H9 (cell line): ENCODE results near the gene TAF10. TPM values are rescaled to one million over a fixed set of nuclear protein-coding genes. Genes with fewer than 3 reads are reported as not detected.

Experiments used
- DNase-seq: peaks from one replicate; pipeline ENCODE4 v3.0.0-alpha.2; 2017
- H2AFZ ChIP-seq: one replicate; pipeline ENCODE4 v1.6.1; 2013; ENCODE audit warnings: mild to moderate bottlenecking, low read length, control low read depth, moderate library complexity
- H2AK5ac ChIP-seq: 2 replicates; pipeline ENCODE4 v1.6.1; 2013; ENCODE audit warnings: low read length, control low read depth, mixed read lengths; ENCODE audit not compliant: insufficient read length
- H2BK120ac ChIP-seq: one replicate; pipeline ENCODE4 v1.6.1; 2013; ENCODE audit warnings: low read depth, mild to moderate bottlenecking, low read length, control low read depth, inconsistent platforms; ENCODE audit not compliant: poor library complexity, severe bottlenecking
- H2BK12ac ChIP-seq: 2 replicates; pipeline ENCODE4 v1.6.1; 2013; ENCODE audit warnings: low read length, control low read depth, mixed read lengths, low read depth; ENCODE audit not compliant: insufficient read length
- H2BK15ac ChIP-seq: 2 replicates; pipeline ENCODE4 v1.6.1; 2013; ENCODE audit warnings: low read depth, low read length, control low read depth
- H2BK20ac ChIP-seq: one replicate; pipeline ENCODE4 v1.6.1; 2013; ENCODE audit warnings: low read depth, mild to moderate bottlenecking, low read length, control low read depth, inconsistent platforms; ENCODE audit not compliant: poor library complexity, severe bottlenecking
- H2BK5ac ChIP-seq: 2 replicates; pipeline ENCODE4 v1.6.1; 2013; ENCODE audit warnings: low read length, control low read depth, mixed read lengths; ENCODE audit not compliant: insufficient read length
- H3K14ac ChIP-seq: 2 replicates; pipeline ENCODE4 v1.6.1; 2013; ENCODE audit warnings: low read length, control low read depth; ENCODE audit not compliant: insufficient read depth
- H3K18ac ChIP-seq: 2 replicates; pipeline ENCODE4 v1.6.1; 2013; ENCODE audit warnings: low read depth, mild to moderate bottlenecking, mixed read lengths, low read length, control low read depth; ENCODE audit not compliant: insufficient read length
- H3K23ac ChIP-seq: 2 replicates; pipeline ENCODE4 v1.6.1; 2013; ENCODE audit warnings: low read length, control low read depth, mixed read lengths, low read depth; ENCODE audit not compliant: insufficient read length
- H3K23me2 ChIP-seq: 2 replicates; pipeline ENCODE4 v1.6.1; 2013; ENCODE audit warnings: low read depth, mild to moderate bottlenecking, mixed read lengths, low read length, control low read depth; ENCODE audit not compliant: insufficient read length, poor library complexity, severe bottlenecking
- H3K27ac ChIP-seq: 2 replicates; pipeline ENCODE4 v1.5.1; 2013; ENCODE audit warnings: low read length, control low read depth, mixed read lengths, low read depth; ENCODE audit not compliant: insufficient read length
- H3K27me3 ChIP-seq: 2 replicates; pipeline ENCODE4 v1.6.1; 2013; ENCODE audit warnings: low read length, control low read depth, inconsistent platforms; ENCODE audit not compliant: insufficient read depth
- H3K4ac ChIP-seq: 2 replicates; pipeline ENCODE4 v1.6.1; 2013; ENCODE audit warnings: low read depth, mild to moderate bottlenecking, control low read depth, inconsistent platforms, low read length, moderate library complexity
- H3K4me1 ChIP-seq: 2 replicates; pipeline ENCODE4 v1.6.1; 2013; ENCODE audit warnings: low read length, control low read depth, inconsistent platforms; ENCODE audit not compliant: insufficient read depth
- H3K4me2 ChIP-seq: 2 replicates; pipeline ENCODE4 v1.6.1; 2013; ENCODE audit warnings: low read length, control low read depth, mixed read lengths; ENCODE audit not compliant: insufficient read length, insufficient read depth
- H3K56ac ChIP-seq: 2 replicates; pipeline ENCODE4 v1.6.1; 2013; ENCODE audit warnings: low read depth, mild to moderate bottlenecking, mixed read lengths, low read length, control low read depth; ENCODE audit not compliant: insufficient read length
- H3K79me1 ChIP-seq: 2 replicates; pipeline ENCODE4 v1.6.1; 2013; ENCODE audit warnings: low read depth, mild to moderate bottlenecking, moderate library complexity, low read length, control low read depth, inconsistent platforms; ENCODE audit not compliant: insufficient read depth, poor library complexity, severe bottlenecking
- H3K79me2 ChIP-seq: 2 replicates; pipeline ENCODE4 v1.6.1; 2013; ENCODE audit warnings: low read length, control low read depth, inconsistent platforms; ENCODE audit not compliant: insufficient read depth
- H3K9ac ChIP-seq: 2 replicates; pipeline ENCODE4 v1.6.1; 2013; ENCODE audit warnings: low read length, control low read depth, mixed read lengths; ENCODE audit not compliant: insufficient read length; ENCODE audit errors: extremely low read depth
- H3K9me3 ChIP-seq: one replicate; pipeline ENCODE4 v1.6.1; 2013; ENCODE audit warnings: low read depth, low read length, inconsistent platforms; ENCODE audit not compliant: control insufficient read depth
- H3T11ph ChIP-seq: one replicate; pipeline ENCODE4 v1.6.1; 2013; ENCODE audit warnings: mild to moderate bottlenecking, low read length, control low read depth, inconsistent platforms
- H4K20me1 ChIP-seq: one replicate; pipeline ENCODE4 v1.6.1; 2013; ENCODE audit not compliant: control insufficient read depth, insufficient read length, insufficient read depth
- H4K5ac ChIP-seq: 2 replicates; pipeline ENCODE4 v1.6.1; 2013; ENCODE audit warnings: low read depth, mild to moderate bottlenecking, mixed read lengths, low read length, control low read depth; ENCODE audit not compliant: insufficient read length
- H4K8ac ChIP-seq: replicated peaks from 2 replicates; pipeline ENCODE4 v1.6.1; 2013; ENCODE audit warnings: low read length, control low read depth, mixed read lengths, low read depth; ENCODE audit not compliant: insufficient read length
- H4K91ac ChIP-seq: 2 replicates; pipeline ENCODE4 v1.6.1; 2013; ENCODE audit warnings: low read depth, mild to moderate bottlenecking, moderate library complexity, mixed read lengths, low read length, control low read depth; ENCODE audit not compliant: insufficient read length
- H3K27ac Mint-ChIP-seq, 3 experiments: 2 replicates in 2 of 3; 3 replicates in 1 of 3; pipeline ENCODE4 v1.8.0; 2020 to 2021; ENCODE audit warnings: mixed read lengths in 3 of 3, mild to moderate bottlenecking in 1 of 3, moderate library complexity in 1 of 3
- H3K27me3 Mint-ChIP-seq: 2 replicates; pipeline ENCODE4 v1.8.0; 2021; ENCODE audit warnings: low read depth, mild to moderate bottlenecking, moderate library complexity, mixed read lengths
- H3K36me3 Mint-ChIP-seq, 3 experiments: 2 replicates in 2 of 3; 3 replicates in 1 of 3; pipeline ENCODE4 v1.8.0; 2020 to 2021; ENCODE audit warnings: low read depth in 3 of 3, mixed read lengths in 3 of 3; ENCODE audit not compliant: insufficient read depth in 1 of 3
- H3K4me1 Mint-ChIP-seq, 2 experiments: 2 replicates each; pipeline ENCODE4 v1.8.0; 2020; ENCODE audit warnings: mixed read lengths in 2 of 2
- H3K4me3 Mint-ChIP-seq, 2 experiments: 2 replicates in 1 of 2; 3 replicates in 1 of 2; pipeline ENCODE4 v1.8.0; 2020 to 2021; ENCODE audit warnings: mild to moderate bottlenecking in 2 of 2, mixed read lengths in 2 of 2, moderate library complexity in 1 of 2
- H3K9me3 Mint-ChIP-seq, 2 experiments: 2 replicates in 1 of 2; 3 replicates in 1 of 2; pipeline ENCODE4 v1.8.0; 2020; ENCODE audit warnings: mild to moderate bottlenecking in 2 of 2, mixed read lengths in 2 of 2, moderate library complexity in 1 of 2
- CTCF ChIP-seq: fragments of 200-600 bp; sonication (generic); conservative IDR thresholded peaks from 3 replicates; pipeline ENCODE4 v1.8.0; 2021; ENCODE audit warnings: antibody characterized with exemption, mild to moderate bottlenecking
- WGBS: extraction: QIAGEN DNeasy Blood & Tissue Kit; methylation state at CpG from one replicate; pipeline ENCODE4 v1.1.7; 2013; ENCODE audit warnings: missing lambda C conversion rate, low lambda C conversion rate, mixed read lengths; ENCODE audit not compliant: insufficient read length; ENCODE audit errors: extremely low coverage; 5-methylcytosine and 5-hydroxymethylcytosine counted together
- total RNA-seq: library from RNA; stranded (reverse); gene quantifications from 2 replicates; pipeline ENCODE4 v1.2.1, GENCODE V29; 2021

Gene TAF10
- total RNA-seq, 1 experiment from 2014 or later, result 198 TPM

GRCh38 chr11:6598555-6598954 is 13.5 kb downstream of the TAF10 start:
- Histone ChIP-seq H2BK20ac (no peak overlapping the region), H3K56ac (no peak overlapping the region), H2BK5ac (no peak overlapping the region), H3K4ac (no peak overlapping the region), H3K9me3 (no peaks in the 10 kb centered on the region), H3K14ac (no peak overlapping the region), H2BK120ac (no peak overlapping the region), H2AK5ac (no peak overlapping the region), H4K91ac (no peak overlapping the region), H3K23ac (no peak overlapping the region), H2AFZ (no peak overlapping the region), H3K79me2 (peaks cover 7% of the 10 kb centered on the region; the same call in 1 of the 2 replicates), H4K5ac (no peak overlapping the region), H3K4me1 (peaks cover 3% of the 10 kb centered on the region; the same call in 1 of the 2 replicates), H3K27me3 (no peaks in the 10 kb centered on the region), H2BK12ac (no peak overlapping the region), H4K20me1 (no peaks in the 10 kb centered on the region), H4K8ac (no peak overlapping the region), H3K23me2 (peaks cover 8% of the 10 kb centered on the region), H3K18ac (no peak overlapping the region), H3K27ac (no peak overlapping the region), H3K79me1 (no peaks in the 10 kb centered on the region), H3T11ph (no peak overlapping the region), H3K9ac (no peak overlapping the region), H2BK15ac (no peak overlapping the region), H3K4me2 (no peak overlapping the region)
- no peak overlapping the region for H3K4me3 Mint-ChIP-seq
- no peak for DNase-seq
- H3K27ac Mint-ChIP-seq, result no peak overlapping the region
- no peaks in the 10 kb centered on the region for H3K27me3 Mint-ChIP-seq
- no CpG with 5 or more reads among the region's 3 CpGs for WGBS
- H3K9me3 Mint-ChIP-seq, result no peaks in the 10 kb centered on the region
- no peak for TF ChIP-seq CTCF
- H3K36me3 Mint-ChIP-seq, result peaks cover 6 to 49% (median 25%) of the 10 kb centered on the region in 3 experiments; a peak in 6 of 7 replicates
- H3K4me1 Mint-ChIP-seq, result peaks cover 0 to 6% of the 10 kb centered on the region in 2 experiments; a peak in 2 of 4 replicates
